Activated naive CD8-positive, alpha-beta T cell treated with anti-CD3 and anti-CD28 coated beads for 36 hours (primary cell): ENCODE measurements around the gene ZNF462. TPM values are rescaled to one million over a fixed set of nuclear protein-coding genes. Genes with fewer than 3 reads are reported as not detected.

Experiments used
- DNase-seq: peaks from one replicate; pipeline ENCODE4 v3.0.0; 2021
- H3K27ac Mint-ChIP-seq: one replicate; pipeline ENCODE4 v1.8.0; 2022; ENCODE audit warnings: mild to moderate bottlenecking, moderate library complexity, mixed read lengths
- H3K27me3 Mint-ChIP-seq: one replicate; pipeline ENCODE4 v1.8.0; 2022; ENCODE audit warnings: mild to moderate bottlenecking, mixed read lengths
- H3K36me3 Mint-ChIP-seq: one replicate; pipeline ENCODE4 v1.8.0; 2021; ENCODE audit warnings: mild to moderate bottlenecking, mixed read lengths
- H3K4me1 Mint-ChIP-seq: one replicate; pipeline ENCODE4 v1.8.0; 2021; ENCODE audit warnings: mixed read lengths
- H3K4me3 Mint-ChIP-seq: one replicate; pipeline ENCODE4 v1.8.0; 2022; ENCODE audit warnings: mild to moderate bottlenecking, moderate library complexity, mixed read lengths
- H3K9me3 Mint-ChIP-seq: one replicate; pipeline ENCODE4 v1.8.0; 2022; ENCODE audit warnings: mixed read lengths
- total RNA-seq, 2 experiments: library from RNA; stranded (reverse); gene quantifications; one replicate each; pipeline ENCODE4 v1.2.3, GENCODE V29; 2021

ZNF462 gene
- total RNA-seq, 2 experiments from 2014 or later, result 0.23 TPM; not detected in 1

- DNase-seq, result peak; percentile 2
- no peaks in the 10 kb centered on the region for H3K27me3 Mint-ChIP-seq
These were observed 181.9 kb downstream of the ZNF462 start for GRCh38 chr9:107044872-107045271.

GRCh38 chr9:107046692-107047091 is 183.7 kb downstream of the ZNF462 start:
- Mint-ChIP-seq H3K36me3 (no peaks in the 10 kb centered on the region), H3K4me1 (no peaks in the 10 kb centered on the region), H3K27ac (no peak overlapping the region), H3K9me3 (no peaks in the 10 kb centered on the region), H3K4me3 (no peak overlapping the region), H3K27me3 (no peaks in the 10 kb centered on the region)
- DNase-seq, result no peak

More at GRCh38 chr9:107044872-107045271, 181.9 kb downstream of the ZNF462 start:
- no peak overlapping the region for H3K27ac Mint-ChIP-seq
- no peaks in the 10 kb centered on the region for H3K9me3 Mint-ChIP-seq
- H3K4me1 Mint-ChIP-seq, result no peaks in the 10 kb centered on the region
- no peaks in the 10 kb centered on the region for H3K36me3 Mint-ChIP-seq
- H3K4me3 Mint-ChIP-seq, result no peak overlapping the region

GRCh38 chr9:107049046-107049802 is 186.3 kb downstream of the ZNF462 start:
- no peak overlapping the region for H3K4me3 Mint-ChIP-seq
- H3K4me1 Mint-ChIP-seq, result no peaks in the 10 kb centered on the region
- H3K9me3 Mint-ChIP-seq, result no peaks in the 10 kb centered on the region
- H3K27me3 Mint-ChIP-seq, result no peaks in the 10 kb centered on the region
- no peaks in the 10 kb centered on the region for H3K36me3 Mint-ChIP-seq
- DNase-seq, result no peak
- no peak overlapping the region for H3K27ac Mint-ChIP-seq

- DNase-seq, result no peak
- Mint-ChIP-seq H3K27ac (no peak overlapping the region), H3K9me3 (no peaks in the 10 kb centered on the region), H3K4me3 (no peak overlapping the region), H3K27me3 (peaks cover 2% of the 10 kb centered on the region), H3K36me3 (no peaks in the 10 kb centered on the region), H3K4me1 (no peaks in the 10 kb centered on the region)
These were observed 186.8 kb downstream of the ZNF462 start for GRCh38 chr9:107049803-107050184.

- no peaks in the 10 kb centered on the region for H3K4me1 Mint-ChIP-seq
- H3K27ac Mint-ChIP-seq, result no peak overlapping the region
- peaks cover 4% of the 10 kb centered on the region for H3K27me3 Mint-ChIP-seq
- no peaks in the 10 kb centered on the region for H3K36me3 Mint-ChIP-seq
- no peak for DNase-seq
- H3K4me3 Mint-ChIP-seq, result no peak overlapping the region
- H3K9me3 Mint-ChIP-seq, result no peaks in the 10 kb centered on the region
These were observed 188.4 kb downstream of the ZNF462 start for GRCh38 chr9:107051392-107051791.

- H3K4me1 Mint-ChIP-seq, result no peaks in the 10 kb centered on the region
- H3K27ac Mint-ChIP-seq, result no peak overlapping the region
- H3K4me3 Mint-ChIP-seq, result no peak overlapping the region
- DNase-seq, result no peak
- peaks cover 4% of the 10 kb centered on the region for H3K27me3 Mint-ChIP-seq
- no peaks in the 10 kb centered on the region for H3K36me3 Mint-ChIP-seq
- no peaks in the 10 kb centered on the region for H3K9me3 Mint-ChIP-seq
These were observed 191.2 kb downstream of the ZNF462 start for GRCh38 chr9:107054146-107054545.

- no peak for DNase-seq
- Mint-ChIP-seq H3K27ac (no peak overlapping the region), H3K36me3 (no peaks in the 10 kb centered on the region), H3K4me1 (no peaks in the 10 kb centered on the region), H3K27me3 (peaks cover 7% of the 10 kb centered on the region), H3K9me3 (no peaks in the 10 kb centered on the region), H3K4me3 (no peak overlapping the region)
These were observed 196.3 kb downstream of the ZNF462 start for GRCh38 chr9:107059220-107059619.

- no peak for DNase-seq
- Mint-ChIP-seq H3K9me3 (no peaks in the 10 kb centered on the region), H3K27me3 (peaks cover 3% of the 10 kb centered on the region), H3K27ac (no peak overlapping the region), H3K36me3 (no peaks in the 10 kb centered on the region), H3K4me1 (no peaks in the 10 kb centered on the region), H3K4me3 (no peak overlapping the region)
These were observed 197.1 kb downstream of the ZNF462 start for GRCh38 chr9:107060062-107060461.
